Peyer's patch (tissue), 4 donors: ENCODE data around the gene ZGLP1. TPM values are rescaled to one million over a fixed set of nuclear protein-coding genes. Genes with fewer than 3 reads are reported as not detected.

Experiments
- DNase-seq, 3 donors: peaks; one replicate each; pipeline ENCODE4 v3.0.0-alpha.2; 2017 to 2019
- H3K27ac ChIP-seq, 4 donors: fragments of 200-600 bp; sonication (generic); one replicate each; pipeline ENCODE4 v1.5.1; 2016 to 2019
- H3K27me3 ChIP-seq, 2 donors: fragments of 200-600 bp; sonication (generic); one replicate each; pipeline ENCODE4 v1.5.1; 2019
- H3K36me3 ChIP-seq, 3 donors: fragments of 200-600 bp; sonication (generic); one replicate each; pipeline ENCODE4 v1.5.1; 2016 to 2019
- H3K4me1 ChIP-seq, 4 donors: fragments of 200-600 bp; sonication (generic); one replicate each; pipeline ENCODE4 v1.5.1; 2016 to 2019
- H3K4me3 ChIP-seq, 4 donors: fragments of 200-600 bp; sonication (generic); 1 replicate in 3 of 4; 2 replicates in 1 of 4; pipeline ENCODE4 v1.5.1; 2016 to 2019; ENCODE audit warnings: mild to moderate bottlenecking in 1 of 4
- H3K9me3 ChIP-seq, 4 donors: fragments of 200-600 bp; sonication (generic); one replicate each; pipeline ENCODE4 v1.5.1; 2016 to 2019; ENCODE audit warnings: mild to moderate bottlenecking in 1 of 4
- CTCF ChIP-seq, 6 experiments: fragments of 450-650 bp in 4 of 6; fragments of 200-600 bp in 2 of 6; sonication (generic) in 1 of 6; IDR thresholded peaks; one replicate each; pipeline ENCODE4 v1.5.1; 2017 to 2019; ENCODE audit warnings: antibody characterized with exemption in 6 of 6, mild to moderate bottlenecking in 3 of 6, moderate library complexity in 1 of 6
- POLR2A ChIP-seq, 2 donors: fragments of 450-650 bp; IDR thresholded peaks; one replicate each; pipeline ENCODE4 v1.5.1; 2017; ENCODE audit warnings: antibody characterized with exemption in 2 of 2, mild to moderate bottlenecking in 2 of 2, moderate library complexity in 2 of 2
- total RNA-seq, 4 donors: library from RNA; depleted of rRNA; stranded (reverse); fragments of >200 nt; gene quantifications; one replicate each; pipeline ENCODE4 v1.1.0, GENCODE V29; 2016

The ZGLP1 gene
- total RNA-seq, 4 donors from 2014 or later: 2.1 to 10.7 TPM; not detected in 2

- Histone ChIP-seq H3K27ac (peak overlapping the region in 1 of 4 donors; percentile 88), H3K4me1 (peaks cover 0 to 12% (median 8%) of the 10 kb centered on the region in 4 donors), H3K9me3 (no peaks in the 10 kb centered on the region), H3K27me3 (no peaks in the 10 kb centered on the region), H3K36me3 (peaks cover 0 to 1% (median 0%) of the 10 kb centered on the region in 3 donors), H3K4me3 (peak overlapping the region in 2 of 4 donors; percentile 72 to 75)
- no peak for TF ChIP-seq POLR2A (IDR thresholded peaks at IDR 0.05)
- no peak for TF ChIP-seq CTCF (IDR thresholded peaks at IDR 0.05)
- no peak for DNase-seq
Observed at GRCh38 chr19:10335352-10335985, 25.9 kb upstream of the ZGLP1 start.

DNA sequence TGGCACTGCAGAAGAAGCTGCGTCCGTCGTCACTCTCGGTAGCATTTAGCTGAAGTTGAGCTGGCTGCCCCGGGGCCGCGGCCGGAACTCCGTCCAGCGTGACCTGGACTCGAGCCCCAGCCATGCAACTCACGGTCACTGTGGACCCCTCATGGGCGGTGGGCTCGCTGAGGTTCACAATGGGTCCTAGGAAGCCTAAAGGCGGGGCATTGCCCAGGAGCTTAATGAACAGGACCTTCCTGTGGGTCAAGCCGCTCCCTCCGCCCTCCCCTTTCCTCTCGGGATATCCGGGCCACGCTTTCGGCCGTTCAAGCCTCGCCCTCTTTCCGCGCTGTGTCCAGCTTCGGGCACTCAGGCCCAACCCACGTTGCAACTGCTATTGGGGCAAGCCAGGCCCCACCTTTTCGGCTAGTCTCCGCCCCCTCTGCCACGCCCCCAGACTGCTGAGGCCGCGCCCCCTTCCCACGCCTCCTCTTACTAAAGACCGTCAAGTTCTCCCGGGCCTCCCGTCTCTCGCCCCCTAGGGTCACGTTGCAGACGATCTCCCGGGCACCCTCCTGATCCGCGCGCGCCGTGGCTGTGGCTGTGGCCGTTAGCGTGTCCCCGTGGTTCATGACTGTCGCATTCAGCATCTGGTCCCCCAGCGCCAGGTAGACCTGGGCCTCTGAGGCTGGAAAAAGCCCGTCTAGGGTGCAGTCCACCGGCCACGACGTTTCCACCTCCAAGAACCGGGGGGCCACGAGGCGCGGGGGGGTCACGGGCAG is 25.2 kb upstream of the ZGLP1 start:
- peak overlapping the region; percentile 72 to 83 (median 78) for H3K4me3 ChIP-seq
- peaks cover 0 to 8% (median 0%) of the 10 kb centered on the region in 3 donors for H3K36me3 ChIP-seq
- peaks cover 0 to 12% (median 8%) of the 10 kb centered on the region in 4 donors for H3K4me1 ChIP-seq
- no peaks in the 10 kb centered on the region for H3K27me3 ChIP-seq
- peak in 2 of 6 experiments; percentile 14 to 15 for TF ChIP-seq CTCF (IDR thresholded peaks at IDR 0.05)
- peak; percentile 49 to 57 for TF ChIP-seq POLR2A (IDR thresholded peaks at IDR 0.05)
- DNase-seq: peak; percentile 61 to 98 (median 95)
- H3K9me3 ChIP-seq: no peaks in the 10 kb centered on the region
- peak overlapping the region; percentile 85 to 97 (median 90) for H3K27ac ChIP-seq

- peaks cover 0 to 12% (median 8%) of the 10 kb centered on the region in 4 donors for H3K4me1 ChIP-seq
- H3K27me3 ChIP-seq: no peaks in the 10 kb centered on the region
- peak in 1 of 3 donors; percentile 68 for DNase-seq
- peak overlapping the region; percentile 85 to 97 (median 90) for H3K27ac ChIP-seq
- TF ChIP-seq CTCF (IDR thresholded peaks at IDR 0.05): no peak
- TF ChIP-seq POLR2A (IDR thresholded peaks at IDR 0.05): no peak
- H3K4me3 ChIP-seq: peak overlapping the region; percentile 72 to 83 (median 78)
- H3K36me3 ChIP-seq: peaks cover 0 to 16% (median 0%) of the 10 kb centered on the region in 3 donors
- H3K9me3 ChIP-seq: no peaks in the 10 kb centered on the region
Observed at GRCh38 chr19:10333758-10334587, 24.4 kb upstream of the ZGLP1 start.

- peaks cover 0 to 24% (median 0%) of the 10 kb centered on the region in 3 donors for H3K36me3 ChIP-seq
- H3K4me3 ChIP-seq: peak within 1 kb of the TSS; percentile 72 to 83 (median 78)
- peak; percentile 97 to 99 (median 99) for DNase-seq
- H3K27ac ChIP-seq: peak within 1 kb of the TSS; percentile 85 to 97 (median 90)
- TF ChIP-seq POLR2A (IDR thresholded peaks at IDR 0.05): peak; percentile 70 to 74
- TF ChIP-seq CTCF (IDR thresholded peaks at IDR 0.05): no peak
- no peaks in the 10 kb centered on the region for H3K27me3 ChIP-seq
- peaks cover 0 to 12% (median 8%) of the 10 kb centered on the region in 4 donors for H3K4me1 ChIP-seq
- no peaks in the 10 kb centered on the region for H3K9me3 ChIP-seq
Observed at GRCh38 chr19:10332965-10333757, 23.5 kb upstream of the ZGLP1 start, which contains the start of gene RAVER1. TSS of gene RAVER1 (minus strand) at chr19:10333529. CDS start at chr19:10333507, 22 bp downstream.
